ENCODE data around the gene NCSTN.

DNA sequence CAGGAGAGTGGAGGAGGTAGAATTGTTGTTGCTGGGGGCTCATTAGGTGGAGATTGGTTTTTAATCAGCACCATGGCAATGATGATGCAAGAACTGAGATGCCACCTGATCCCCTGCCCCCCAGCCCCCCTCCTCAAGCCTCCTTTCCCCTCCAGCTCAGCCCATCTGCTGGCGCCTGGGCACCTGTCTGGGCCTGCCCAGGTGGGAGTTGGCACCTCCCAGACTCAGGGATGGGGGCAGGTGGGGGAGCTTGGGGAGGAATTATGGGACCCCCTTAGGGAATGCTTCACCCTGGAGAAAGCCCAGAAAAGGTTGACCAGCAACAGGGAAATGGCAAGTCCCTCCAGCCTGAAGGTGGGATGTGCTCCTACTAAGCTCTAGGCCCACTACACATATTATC is 22.1 kb downstream of the NCSTN start:
- TF ChIP-seq, protein P1, sequence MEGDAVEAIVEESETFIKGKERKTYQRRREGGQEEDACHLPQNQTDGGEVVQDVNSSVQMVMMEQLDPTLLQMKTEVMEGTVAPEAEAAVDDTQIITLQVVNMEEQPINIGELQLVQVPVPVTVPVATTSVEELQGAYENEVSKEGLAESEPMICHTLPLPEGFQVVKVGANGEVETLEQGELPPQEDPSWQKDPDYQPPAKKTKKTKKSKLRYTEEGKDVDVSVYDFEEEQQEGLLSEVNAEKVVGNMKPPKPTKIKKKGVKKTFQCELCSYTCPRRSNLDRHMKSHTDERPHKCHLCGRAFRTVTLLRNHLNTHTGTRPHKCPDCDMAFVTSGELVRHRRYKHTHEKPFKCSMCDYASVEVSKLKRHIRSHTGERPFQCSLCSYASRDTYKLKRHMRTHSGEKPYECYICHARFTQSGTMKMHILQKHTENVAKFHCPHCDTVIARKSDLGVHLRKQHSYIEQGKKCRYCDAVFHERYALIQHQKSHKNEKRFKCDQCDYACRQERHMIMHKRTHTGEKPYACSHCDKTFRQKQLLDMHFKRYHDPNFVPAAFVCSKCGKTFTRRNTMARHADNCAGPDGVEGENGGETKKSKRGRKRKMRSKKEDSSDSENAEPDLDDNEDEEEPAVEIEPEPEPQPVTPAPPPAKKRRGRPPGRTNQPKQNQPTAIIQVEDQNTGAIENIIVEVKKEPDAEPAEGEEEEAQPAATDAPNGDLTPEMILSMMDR (IDR thresholded peaks at IDR 0.05), result no peak
- no peak for TF ChIP-seq POLR2A (IDR thresholded peaks at IDR 0.05)

Measured in lower leg skin (tissue), 3 donors.